ENCODE results near the gene CXCL6. TPM values are rescaled to one million over a fixed set of nuclear protein-coding genes. Genes with fewer than 3 reads are reported as not detected.

CXCL6 gene
- total RNA-seq, 2 donors from 2014 or later = not detected

- ATAC-seq (replicated peaks in 1 of 2) (no peak), DNase-seq (no peak)
- Mint-ChIP-seq H3K4me3 (no peak overlapping the region), H3K27ac (no peak overlapping the region), H3K27me3 (ENCODE audit: low read depth) (no peaks in the 10 kb centered on the region), H3K4me1 (ENCODE audit: low read depth) (no peaks in the 10 kb centered on the region), H3K9me3 (no peaks in the 10 kb centered on the region), H3K36me3 (ENCODE audit: insufficient read depth in 2 of 2) (no peaks in the 10 kb centered on the region)
Observed at GRCh38 chr4:73848183-73848777, 11.8 kb downstream of the CXCL6 start.

GRCh38 chr4:73850261-73850970, 13.9 kb downstream of the CXCL6 start:
- DNase-seq (no peak), ATAC-seq (replicated peaks in 1 of 2) (no peak)
- no peak overlapping the region for H3K4me3 Mint-ChIP-seq
- no peak overlapping the region for H3K27ac Mint-ChIP-seq
- peaks cover 6% of the 10 kb centered on the region for H3K27me3 Mint-ChIP-seq (ENCODE audit: low read depth)
- H3K9me3 Mint-ChIP-seq = no peaks in the 10 kb centered on the region
- H3K4me1 Mint-ChIP-seq (ENCODE audit: low read depth) = peaks cover 4% of the 10 kb centered on the region
- no peaks in the 10 kb centered on the region for H3K36me3 Mint-ChIP-seq (ENCODE audit: insufficient read depth in 2 of 2)

GRCh38 chr4:73851293-73851692, 14.8 kb downstream of the CXCL6 start:
- DNase-seq = no peak
- Mint-ChIP-seq H3K4me3 (no peak overlapping the region), H3K36me3 (ENCODE audit: insufficient read depth in 2 of 2) (no peaks in the 10 kb centered on the region), H3K27ac (no peak overlapping the region), H3K9me3 (no peaks in the 10 kb centered on the region), H3K4me1 (ENCODE audit: low read depth) (peaks cover 4% of the 10 kb centered on the region), H3K27me3 (ENCODE audit: low read depth) (peaks cover 6% of the 10 kb centered on the region)
- no peak for ATAC-seq (replicated peaks in 1 of 2)

GRCh38 chr4:73852771-73853170, 16.3 kb downstream of the CXCL6 start:
- Mint-ChIP-seq H3K27me3 (ENCODE audit: low read depth) (peaks cover 6% of the 10 kb centered on the region), H3K36me3 (ENCODE audit: insufficient read depth in 2 of 2) (no peaks in the 10 kb centered on the region), H3K4me3 (no peak overlapping the region), H3K9me3 (no peaks in the 10 kb centered on the region), H3K27ac (no peak overlapping the region), H3K4me1 (ENCODE audit: low read depth) (peaks cover 4% of the 10 kb centered on the region)
- ATAC-seq (replicated peaks in 1 of 2) (no peak), DNase-seq (no peak)

- Mint-ChIP-seq H3K4me3 (no peak within 1 kb of the TSS), H3K27me3 (ENCODE audit: low read depth) (peaks cover 6% of the 10 kb centered on the region), H3K4me1 (ENCODE audit: low read depth) (peaks cover 4% of the 10 kb centered on the region), H3K9me3 (no peaks in the 10 kb centered on the region), H3K27ac (no peak within 1 kb of the TSS), H3K36me3 (ENCODE audit: insufficient read depth in 2 of 2) (no peaks in the 10 kb centered on the region)
- DNase-seq = no peak
- ATAC-seq (replicated peaks in 1 of 2) = no peak
Observed at GRCh38 chr4:73853246-73853704, 16.8 kb downstream of the CXCL6 start, which contains the start of gene PF4V1. TSS of gene PF4V1 (plus strand) at chr4:73853296. CDS start at chr4:73853363, 67 bp downstream.

- Mint-ChIP-seq H3K4me3 (no peak overlapping the region), H3K4me1 (ENCODE audit: low read depth) (peaks cover 4% of the 10 kb centered on the region), H3K9me3 (no peaks in the 10 kb centered on the region), H3K27me3 (ENCODE audit: low read depth) (peaks cover 6% of the 10 kb centered on the region), H3K27ac (no peak overlapping the region), H3K36me3 (ENCODE audit: insufficient read depth in 2 of 2) (no peaks in the 10 kb centered on the region)
- no peak for ATAC-seq (replicated peaks in 1 of 2)
- no peak for DNase-seq
Observed at GRCh38 chr4:73853718-73854473, 17.4 kb downstream of the CXCL6 start.

GRCh38 chr4:73855406-73855805, 18.9 kb downstream of the CXCL6 start:
- Mint-ChIP-seq H3K9me3 (no peaks in the 10 kb centered on the region), H3K27ac (no peak overlapping the region), H3K27me3 (ENCODE audit: low read depth) (peaks cover 6% of the 10 kb centered on the region), H3K4me3 (no peak overlapping the region), H3K4me1 (ENCODE audit: low read depth) (peaks cover 4% of the 10 kb centered on the region), H3K36me3 (ENCODE audit: insufficient read depth in 2 of 2) (no peaks in the 10 kb centered on the region)
- DNase-seq (no peak), ATAC-seq (replicated peaks in 1 of 2) (no peak)

GRCh38 chr4:73856518-73856917, 20.0 kb downstream of the CXCL6 start:
- H3K36me3 Mint-ChIP-seq (ENCODE audit: insufficient read depth in 2 of 2) = no peaks in the 10 kb centered on the region
- H3K9me3 Mint-ChIP-seq = no peaks in the 10 kb centered on the region
- DNase-seq (no peak), ATAC-seq (replicated peaks in 1 of 2) (no peak)
- no peak overlapping the region for H3K27ac Mint-ChIP-seq
- no peak overlapping the region for H3K4me3 Mint-ChIP-seq
- H3K27me3 Mint-ChIP-seq (ENCODE audit: low read depth) = peaks cover 6% of the 10 kb centered on the region
- peaks cover 4% of the 10 kb centered on the region for H3K4me1 Mint-ChIP-seq (ENCODE audit: low read depth)

- Mint-ChIP-seq H3K27me3 (ENCODE audit: low read depth) (no peaks in the 10 kb centered on the region), H3K36me3 (ENCODE audit: insufficient read depth in 2 of 2) (no peaks in the 10 kb centered on the region), H3K27ac (no peak overlapping the region), H3K9me3 (no peaks in the 10 kb centered on the region), H3K4me3 (no peak overlapping the region), H3K4me1 (ENCODE audit: low read depth) (no peaks in the 10 kb centered on the region)
- no peak for ATAC-seq (replicated peaks in 1 of 2)
- DNase-seq = no peak
Observed at GRCh38 chr4:73859614-73860088, 23.2 kb downstream of the CXCL6 start.

GRCh38 chr4:73860181-73860580, 23.7 kb downstream of the CXCL6 start:
- H3K36me3 Mint-ChIP-seq (ENCODE audit: insufficient read depth in 2 of 2) = no peaks in the 10 kb centered on the region
- ATAC-seq (replicated peaks in 1 of 2) = no peak
- H3K4me3 Mint-ChIP-seq = no peak overlapping the region
- no peaks in the 10 kb centered on the region for H3K4me1 Mint-ChIP-seq (ENCODE audit: low read depth)
- DNase-seq = no peak
- no peaks in the 10 kb centered on the region for H3K27me3 Mint-ChIP-seq (ENCODE audit: low read depth)
- H3K9me3 Mint-ChIP-seq = no peaks in the 10 kb centered on the region
- no peak overlapping the region for H3K27ac Mint-ChIP-seq

GRCh38 chr4:73860917-73861316, 24.4 kb downstream of the CXCL6 start:
- no peak for ATAC-seq (replicated peaks in 1 of 2)
- no peak overlapping the region for H3K27ac Mint-ChIP-seq
- H3K9me3 Mint-ChIP-seq = no peaks in the 10 kb centered on the region

GRCh38 chr4:73862322-73862721, 25.8 kb downstream of the CXCL6 start:
- Mint-ChIP-seq H3K4me3 (no peak overlapping the region), H3K4me1 (ENCODE audit: low read depth) (no peaks in the 10 kb centered on the region), H3K9me3 (no peaks in the 10 kb centered on the region), H3K27me3 (ENCODE audit: low read depth) (no peaks in the 10 kb centered on the region), H3K27ac (no peak overlapping the region), H3K36me3 (ENCODE audit: insufficient read depth in 2 of 2) (no peaks in the 10 kb centered on the region)
- no peak for ATAC-seq (replicated peaks in 1 of 2)
- no peak for DNase-seq

More at GRCh38 chr4:73860917-73861316, 24.4 kb downstream of the CXCL6 start:
- Mint-ChIP-seq H3K4me3 (no peak overlapping the region), H3K27me3 (ENCODE audit: low read depth) (no peaks in the 10 kb centered on the region), H3K36me3 (ENCODE audit: insufficient read depth in 2 of 2) (no peaks in the 10 kb centered on the region), H3K4me1 (ENCODE audit: low read depth) (no peaks in the 10 kb centered on the region)
- DNase-seq = no peak

- Mint-ChIP-seq H3K27me3 (ENCODE audit: low read depth) (peaks cover 12% of the 10 kb centered on the region), H3K27ac (no peak overlapping the region), H3K9me3 (no peaks in the 10 kb centered on the region), H3K4me1 (ENCODE audit: low read depth) (no peaks in the 10 kb centered on the region), H3K36me3 (ENCODE audit: insufficient read depth in 2 of 2) (no peaks in the 10 kb centered on the region), H3K4me3 (no peak overlapping the region)
- DNase-seq (no peak), ATAC-seq (replicated peaks in 1 of 2) (no peak)
Observed at GRCh38 chr4:73864365-73864764, 27.9 kb downstream of the CXCL6 start.

All from activated T-cell treated with anti-CD3 and anti-CD28 coated beads, Interleukin-2, amount 50 U/mL, for 72 hours (primary cell).